Left ventricle myocardium inferior (tissue), 1 donor: Measurements from ENCODE around the gene PTPRT. TPM values are rescaled to one million over a fixed set of nuclear protein-coding genes. Genes with fewer than 3 reads are reported as not detected.

Source experiments
- DNase-seq: peaks from one replicate; pipeline ENCODE4 v3.0.0-alpha.2; 2020
- H3K27ac ChIP-seq: fragments of 200-600 bp; replicated peaks from 2 replicates; pipeline ENCODE4 v1.8.0; 2021
- H3K27me3 ChIP-seq: fragments of 200-600 bp; 2 replicates; pipeline ENCODE4 v1.8.0; 2021; ENCODE audit warnings: low read depth
- H3K36me3 ChIP-seq: fragments of 200-600 bp; 2 replicates; pipeline ENCODE4 v1.8.0; 2021
- H3K4me1 ChIP-seq: fragments of 200-600 bp; 2 replicates; pipeline ENCODE4 v1.8.0; 2021
- H3K4me3 ChIP-seq: fragments of 200-600 bp; 2 replicates; pipeline ENCODE4 v1.8.0; 2021; ENCODE audit warnings: mild to moderate bottlenecking, moderate library complexity
- H3K9me3 ChIP-seq: fragments of 200-600 bp; replicated peaks from 2 replicates; pipeline ENCODE4 v1.8.0; 2021
- CTCF ChIP-seq: fragments of 200-600 bp; IDR thresholded peaks from 2 replicates; pipeline ENCODE4 v1.8.0; 2021; ENCODE audit warnings: antibody characterized with exemption, mild to moderate bottlenecking, borderline replicate concordance
- intact Hi-C: fragments of 100-400 bp; cut with micrococcal nuclease; formaldehyde crosslinking; loops from one replicate; pipeline ENCODE4 v1.11.0; 2022
- total RNA-seq: library from RNA; stranded (reverse); fragmentation: NEBNext Ultra II Directional; extraction: Animal tissue kit (Norgen Biotek cat#: 25700); gene quantifications from one replicate; pipeline ENCODE4 v1.2.1, GENCODE V29; 2021
- donor health status: DM: no; HTN: yes; CAD: no; lungs with severe emphysema.

Gene PTPRT
- total RNA-seq, 1 donor from 2014 or later, result 0.08 TPM

- no peak overlapping the region for H3K4me3 ChIP-seq
- no peaks in the 10 kb centered on the region for H3K9me3 ChIP-seq
- no peaks in the 10 kb centered on the region for H3K36me3 ChIP-seq
- no peaks in the 10 kb centered on the region for H3K27me3 ChIP-seq
- intact Hi-C loops, result no loop called here
- no peaks in the 10 kb centered on the region for H3K4me1 ChIP-seq
- TF ChIP-seq CTCF, result no peak
- H3K27ac ChIP-seq, result no peak overlapping the region
- DNase-seq, result no peak
Observed at GRCh38 chr20:42988319-42988718, 201.4 kb downstream of the PTPRT start.

GRCh38 chr20:42987376-42988114 is 202.2 kb downstream of the PTPRT start:
- TF ChIP-seq CTCF, result no peak
- Histone ChIP-seq H3K36me3 (no peaks in the 10 kb centered on the region), H3K4me1 (no peaks in the 10 kb centered on the region), H3K9me3 (no peaks in the 10 kb centered on the region), H3K27me3 (no peaks in the 10 kb centered on the region), H3K27ac (no peak overlapping the region), H3K4me3 (no peak overlapping the region)
- intact Hi-C loops, result no loop called here
- no peak for DNase-seq

- no peak for DNase-seq
- no peaks in the 10 kb centered on the region for H3K4me1 ChIP-seq
- H3K9me3 ChIP-seq, result no peaks in the 10 kb centered on the region
Observed at GRCh38 chr20:42986143-42986773, 203.4 kb downstream of the PTPRT start.

GRCh38 chr20:42985628-42986027 is 204.1 kb downstream of the PTPRT start:
- Histone ChIP-seq H3K4me1 (no peaks in the 10 kb centered on the region), H3K9me3 (no peaks in the 10 kb centered on the region), H3K36me3 (no peaks in the 10 kb centered on the region), H3K27me3 (no peaks in the 10 kb centered on the region), H3K27ac (no peak overlapping the region), H3K4me3 (no peak overlapping the region)
- no peak for DNase-seq
- no peak for TF ChIP-seq CTCF
- intact Hi-C loops, result no loop called here

More at GRCh38 chr20:42986143-42986773, 203.4 kb downstream of the PTPRT start:
- H3K4me3 ChIP-seq, result no peak overlapping the region
- intact Hi-C loops, result no loop called here
- no peak overlapping the region for H3K27ac ChIP-seq
- H3K36me3 ChIP-seq, result no peaks in the 10 kb centered on the region
- no peak for TF ChIP-seq CTCF
- H3K27me3 ChIP-seq, result no peaks in the 10 kb centered on the region

- TF ChIP-seq CTCF, result no peak
- no peaks in the 10 kb centered on the region for H3K36me3 ChIP-seq
- DNase-seq, result no peak
- H3K27ac ChIP-seq, result no peak overlapping the region
- intact Hi-C loops, result no loop called here
- H3K9me3 ChIP-seq, result no peaks in the 10 kb centered on the region
- no peak overlapping the region for H3K4me3 ChIP-seq
- peaks cover 11% of the 10 kb centered on the region for H3K27me3 ChIP-seq
- no peaks in the 10 kb centered on the region for H3K4me1 ChIP-seq
Observed at GRCh38 chr20:42982218-42982617, 207.5 kb downstream of the PTPRT start.
